Measurements from ENCODE around the gene USP51.

- TF ChIP-seq CTCF (IDR thresholded peaks at IDR 0.05; ENCODE audit: insufficient read depth, low read length, poor library complexity, severe bottlenecking): no peak
- TF ChIP-seq EZH2phosphoT487 (conservative IDR thresholded peaks at IDR 0.05; ENCODE audit: low read length): no peak
Observed at GRCh38 chrX:55452833-55453124, 36.9 kb downstream of the USP51 start.
